PFSK-1 (cell line): ENCODE measurements around the gene MDFIC.

Experiments
- FOXP2 ChIP-seq: optimal IDR thresholded peaks from 2 replicates; pipeline ENCODE3; 2011; ENCODE audit warnings: borderline replicate concordance, control low read depth, inconsistent platforms; ENCODE audit not compliant: insufficient read depth; ENCODE audit errors: extremely low read length, extremely low read depth
- POLR2AphosphoS5 ChIP-seq: IDR thresholded peaks from 2 replicates; pipeline ENCODE4 v1.6.1; 2012; ENCODE audit warnings: low read depth, mild to moderate bottlenecking, control low read depth, low read length, moderate library complexity
- REST ChIP-seq, 2 experiments: IDR thresholded peaks; 2 replicates each; pipeline versions ENCODE4 v1.6.1 to v1.8.0; 2011 to 2012; ENCODE audit warnings: low read depth in 2 of 2, low read length in 2 of 2, control low read depth in 1 of 2, inconsistent platforms in 1 of 2, mild to moderate bottlenecking in 1 of 2, moderate library complexity in 1 of 2; ENCODE audit not compliant: insufficient read depth in 1 of 2
- SIN3A ChIP-seq: IDR thresholded peaks from 2 replicates; pipeline ENCODE4 v1.6.1; 2012; ENCODE audit warnings: mild to moderate bottlenecking, low read length, moderate library complexity, borderline replicate concordance; ENCODE audit not compliant: insufficient read depth
- TAF1 ChIP-seq: IDR thresholded peaks from 2 replicates; pipeline ENCODE4 v1.6.1; 2012; ENCODE audit warnings: low read length, control low read depth, borderline replicate concordance; ENCODE audit not compliant: insufficient read depth

The MDFIC gene

GRCh38 chr7:115019882-115020605, 98.2 kb downstream of the MDFIC start:
- TF ChIP-seq FOXP2: no peak
- no peak for TF ChIP-seq POLR2AphosphoS5
- TF ChIP-seq TAF1: no peak
- TF ChIP-seq SIN3A: no peak
- TF ChIP-seq REST (IDR thresholded peaks at IDR 0.05; ENCODE audit: insufficient read depth in 1 of 2, low read depth in 2 of 2, low read length in 2 of 2): no peak

GRCh38 chr7:115023219-115023618, 101.3 kb downstream of the MDFIC start:
- TF ChIP-seq TAF1 (no peak), SIN3A (no peak), FOXP2 (no peak), POLR2AphosphoS5 (no peak), REST (IDR thresholded peaks at IDR 0.05; ENCODE audit: insufficient read depth in 1 of 2, low read depth in 2 of 2, low read length in 2 of 2) (no peak)

GRCh38 chr7:115024276-115024675, 102.4 kb downstream of the MDFIC start:
- no peak for TF ChIP-seq POLR2AphosphoS5

GRCh38 chr7:115032715-115033703, 111.1 kb downstream of the MDFIC start:
- TF ChIP-seq TAF1 (no peak), REST (IDR thresholded peaks at IDR 0.05; ENCODE audit: insufficient read depth in 1 of 2, low read depth in 2 of 2, low read length in 2 of 2) (no peak), SIN3A (no peak), POLR2AphosphoS5 (no peak), FOXP2 (no peak)

GRCh38 chr7:115033917-115034459, 112.1 kb downstream of the MDFIC start:
- no peak for TF ChIP-seq FOXP2
- no peak for TF ChIP-seq REST (IDR thresholded peaks at IDR 0.05; ENCODE audit: insufficient read depth in 1 of 2, low read depth in 2 of 2, low read length in 2 of 2)
- TF ChIP-seq SIN3A: no peak
- TF ChIP-seq POLR2AphosphoS5: no peak
